Measurements from ENCODE around the gene DNAAF1.

Gene DNAAF1

DNA sequence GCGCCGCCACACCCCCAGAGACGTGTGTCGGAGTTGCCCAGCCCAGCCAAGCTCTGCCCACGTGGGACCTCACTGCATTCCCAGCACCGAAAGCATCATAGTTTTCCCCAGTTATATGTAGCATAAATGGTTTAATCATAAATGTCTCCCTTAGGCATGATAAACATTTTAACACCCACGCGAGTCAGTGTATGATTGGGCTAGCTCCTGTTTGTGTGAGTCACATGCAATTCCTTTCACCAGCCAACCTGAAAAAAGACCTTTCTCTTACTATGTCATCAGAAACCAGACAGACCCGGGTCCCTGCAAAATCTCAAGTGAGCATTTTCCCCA lies 32.6 kb downstream of the DNAAF1 start:
- Histone ChIP-seq H3K27ac (ENCODE audit: extremely low read depth, low read depth, low read length) (no peak overlapping the region), H3K4me1 (ENCODE audit: control insufficient read depth, insufficient read depth, low read length) (peaks cover 9% of the 10 kb centered on the region), H3K4me3 (ENCODE audit: low read depth, low read length) (no peak overlapping the region), H3K9me3 (ENCODE audit: control insufficient read depth, insufficient read depth, low read depth, low read length) (no peaks in the 10 kb centered on the region), H3K36me3 (ENCODE audit: control insufficient read depth in 2 of 2, insufficient read depth in 1 of 2, low read length in 2 of 2) (peaks cover 0 to 47% of the 10 kb centered on the region in 2 experiments; a peak in 1 of 3 replicates)
- TF ChIP-seq ZNF629 (tag by site-specific recombination; IDR thresholded peaks at IDR 0.05) (no peak), PRDM1 (tag by site-specific recombination; IDR thresholded peaks at IDR 0.05) (0 out of 2 replicates have a peak, but pooled peaks have one; percentile 52), ZNF239 (tag by site-specific recombination; IDR thresholded peaks at IDR 0.05) (no peak), ZFHX2 (tag by site-specific recombination; conservative IDR thresholded peaks at IDR 0.05) (peak; percentile 76), EGR2 (tag by site-specific recombination; IDR thresholded peaks at IDR 0.05; ENCODE audit: low read depth) (peak; percentile 42; the same call in 1 of the 2 replicates)
- CTCF ChIA-PET, result interaction anchor here (0.5 to 6.7 kb wide), 8 partner anchors 8 to 331 kb away, joined by 3 to 65 read pairs (median 4); partner anchors contain the start of gene TAF1C
- POLR2A ChIA-PET, result interaction anchor here (1.2 kb wide), 1 partner anchor 9 kb away, joined by 7 read pairs; the partner anchor contains the start of gene TAF1C

- Histone ChIP-seq H3K27ac (ENCODE audit: extremely low read depth, low read depth, low read length) (no peak overlapping the region), H3K36me3 (ENCODE audit: control insufficient read depth in 2 of 2, insufficient read depth in 1 of 2, low read length in 2 of 2) (peaks cover 0 to 52% of the 10 kb centered on the region in 2 experiments; a peak in 1 of 3 replicates), H3K4me3 (ENCODE audit: low read depth, low read length) (no peak overlapping the region), H3K4me1 (ENCODE audit: control insufficient read depth, insufficient read depth, low read length) (peaks cover 9% of the 10 kb centered on the region), H3K9me3 (ENCODE audit: control insufficient read depth, insufficient read depth, low read depth, low read length) (no peaks in the 10 kb centered on the region)
- ChIA-PET CTCF (interaction anchor here (0.5 to 6.7 kb wide), 7 partner anchors 8 to 286 kb away, joined by 3 to 65 read pairs (median 3); partner anchors contain the start of gene TAF1C), POLR2A (interaction anchor here (0.5 to 1.2 kb wide), 2 partner anchors 9 to 22 kb away, joined by 3 to 7 read pairs; partner anchors contain the start of gene TAF1C)
- TF ChIP-seq MEIS1 (CRISPR knock-in tag; IDR thresholded peaks at IDR 0.05; ENCODE audit: borderline replicate concordance) (no peak), ZNF350 (tag by site-specific recombination; IDR thresholded peaks at IDR 0.05) (no peak), REST (tag by site-specific recombination; IDR thresholded peaks at IDR 0.05) (peak; percentile 81), ZNF513 (tag by site-specific recombination; IDR thresholded peaks at IDR 0.05) (no peak), ZNF248 (tag by site-specific recombination; IDR thresholded peaks at IDR 0.05) (no peak)
Measured at GRCh38 chr16:84178146-84178765, 33.1 kb downstream of the DNAAF1 start.

DNA sequence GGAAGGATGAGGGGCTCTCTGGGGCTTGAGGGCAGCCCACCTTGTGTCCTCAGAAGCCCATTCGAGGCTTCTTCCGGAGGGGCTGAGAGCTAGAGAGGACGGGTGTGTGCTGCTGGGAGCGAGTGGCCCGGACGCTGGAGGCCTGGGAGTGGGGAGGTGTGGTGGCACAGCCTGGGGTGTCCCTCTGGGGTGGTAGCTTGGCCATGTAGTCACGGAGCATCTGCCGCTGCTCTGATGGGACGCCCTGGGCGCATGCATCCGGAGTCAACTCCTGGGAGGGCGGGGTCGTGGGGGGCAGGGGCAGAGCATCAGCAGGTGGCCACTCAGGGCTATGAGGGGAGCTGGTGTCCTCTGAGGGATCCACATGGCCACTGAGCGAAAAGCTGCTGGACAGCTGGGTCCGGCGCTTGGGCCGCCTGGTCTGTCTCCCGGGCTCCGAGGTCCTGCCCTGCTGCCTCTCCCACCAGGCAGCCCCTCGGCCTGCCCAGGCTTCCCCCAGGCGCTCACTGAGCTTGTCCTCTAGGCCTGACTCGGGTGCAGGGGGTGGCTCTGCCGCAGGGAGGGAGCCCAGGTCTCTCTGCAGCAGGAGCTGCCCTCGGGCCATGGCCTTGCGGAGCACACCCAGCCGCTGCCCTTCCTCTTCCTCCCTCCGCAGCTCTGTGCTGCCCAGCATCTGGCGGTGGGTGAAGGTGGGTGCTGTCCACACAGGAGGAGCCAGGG lies 33.9 kb downstream of the DNAAF1 start:
- TF ChIP-seq ZNF302 (tag by site-specific recombination; IDR thresholded peaks at IDR 0.05; ENCODE audit: low read depth) (no peak), ZNF610 (tag by site-specific recombination; IDR thresholded peaks at IDR 0.05; ENCODE audit: borderline replicate concordance) (no peak), ZNF341 (tag by site-specific recombination; IDR thresholded peaks at IDR 0.05; ENCODE audit: low read depth) (peak; percentile 46; the same call in 1 of the 2 replicates)
- TF ChIP-seq, protein P1, sequence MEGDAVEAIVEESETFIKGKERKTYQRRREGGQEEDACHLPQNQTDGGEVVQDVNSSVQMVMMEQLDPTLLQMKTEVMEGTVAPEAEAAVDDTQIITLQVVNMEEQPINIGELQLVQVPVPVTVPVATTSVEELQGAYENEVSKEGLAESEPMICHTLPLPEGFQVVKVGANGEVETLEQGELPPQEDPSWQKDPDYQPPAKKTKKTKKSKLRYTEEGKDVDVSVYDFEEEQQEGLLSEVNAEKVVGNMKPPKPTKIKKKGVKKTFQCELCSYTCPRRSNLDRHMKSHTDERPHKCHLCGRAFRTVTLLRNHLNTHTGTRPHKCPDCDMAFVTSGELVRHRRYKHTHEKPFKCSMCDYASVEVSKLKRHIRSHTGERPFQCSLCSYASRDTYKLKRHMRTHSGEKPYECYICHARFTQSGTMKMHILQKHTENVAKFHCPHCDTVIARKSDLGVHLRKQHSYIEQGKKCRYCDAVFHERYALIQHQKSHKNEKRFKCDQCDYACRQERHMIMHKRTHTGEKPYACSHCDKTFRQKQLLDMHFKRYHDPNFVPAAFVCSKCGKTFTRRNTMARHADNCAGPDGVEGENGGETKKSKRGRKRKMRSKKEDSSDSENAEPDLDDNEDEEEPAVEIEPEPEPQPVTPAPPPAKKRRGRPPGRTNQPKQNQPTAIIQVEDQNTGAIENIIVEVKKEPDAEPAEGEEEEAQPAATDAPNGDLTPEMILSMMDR (tag by site-specific recombination; IDR thresholded peaks at IDR 0.05), result peak; percentile 2; the same call in 1 of the 2 replicates
- ChIA-PET CTCF (interaction anchor here (0.8 to 6.7 kb wide), 3 partner anchors 8 to 92 kb away, joined by 3 to 65 read pairs (median 33); partner anchors contain the start of gene TAF1C), POLR2A (interaction anchor here (0.5 kb wide), 1 partner anchor 23 kb away, joined by 3 read pairs; no protein-coding TSS in a partner anchor)
- H3K9me3 ChIP-seq (ENCODE audit: control insufficient read depth, insufficient read depth, low read depth, low read length), result no peaks in the 10 kb centered on the region
- no peak overlapping the region for H3K27ac ChIP-seq (ENCODE audit: extremely low read depth, low read depth, low read length)
- H3K4me1 ChIP-seq (ENCODE audit: control insufficient read depth, insufficient read depth, low read length), result peaks cover 9% of the 10 kb centered on the region
- H3K4me3 ChIP-seq (ENCODE audit: low read depth, low read length), result no peak overlapping the region
- H3K36me3 ChIP-seq (ENCODE audit: control insufficient read depth in 2 of 2, insufficient read depth in 1 of 2, low read length in 2 of 2), result peaks cover 0 to 60% of the 10 kb centered on the region in 2 experiments; a peak in 1 of 3 replicates
